SK-N-SH treated with all-trans-retinoic acid at 6 μM for 48 hours (cell line): ENCODE results near the gene BIN1.
"Not testable (repeated sequence)": the region's sequence is repeated elsewhere in the genome, so short reads cannot be mapped to it uniquely, and the experiment has no call there.

ENCODE experiments used
- ATAC-seq: fragments of 200-7000 bp; cut with Tn5 transposase; 3 replicates; pipeline ENCODE4 v1.9.1; 2020; ENCODE audit warnings: mild to moderate bottlenecking, moderate library complexity
- ARNTL ChIP-seq: fragments of 450-650 bp; formaldehyde crosslinking; IDR thresholded peaks from 2 replicates; pipeline ENCODE4 v1.5.0; 2020; ENCODE audit warnings: low read depth, mild to moderate bottlenecking, moderate library complexity, borderline replicate concordance
- BACH2 ChIP-seq: fragments of 250-450 bp; sonication (Bioruptor Pico); IDR thresholded peaks from 2 replicates; pipeline ENCODE4 v1.9.0; 2021; ENCODE audit warnings: mild to moderate bottlenecking, borderline replicate concordance
- CSRNP3 ChIP-seq: fragments of 250-450 bp; sonication (Bioruptor Pico); IDR thresholded peaks from 2 replicates; pipeline ENCODE4 v1.5.1; 2021; ENCODE audit warnings: mild to moderate bottlenecking, moderate library complexity
- GLIS3 ChIP-seq: fragments of 250-450 bp; sonication (Bioruptor Pico); IDR thresholded peaks from 2 replicates; pipeline ENCODE4 v1.5.0; 2020; ENCODE audit warnings: mild to moderate bottlenecking, moderate library complexity
- ISL1 ChIP-seq: fragments of 250-450 bp; sonication (Bioruptor Pico); IDR thresholded peaks from 2 replicates; pipeline ENCODE4 v2.1.2; 2022; ENCODE audit warnings: mild to moderate bottlenecking, moderate library complexity
- OSR1 ChIP-seq: fragments of 250-450 bp; sonication (Bioruptor Pico); IDR thresholded peaks from 2 replicates; pipeline ENCODE4 v1.8.0; 2022; ENCODE audit warnings: moderate library complexity, mild to moderate bottlenecking, inconsistent platforms
- POU6F1 ChIP-seq: fragments of 250-450 bp; sonication (Bioruptor Pico); IDR thresholded peaks from 2 replicates; pipeline ENCODE4 v1.8.0; 2021; ENCODE audit warnings: low read depth, mild to moderate bottlenecking, moderate library complexity, borderline replicate concordance
- RARB ChIP-seq: fragments of 250-450 bp; sonication (Bioruptor Pico); IDR thresholded peaks from 2 replicates; pipeline ENCODE4 v1.8.0; 2021; ENCODE audit warnings: mild to moderate bottlenecking, moderate library complexity
- SNAI2 ChIP-seq: fragments of 250-450 bp; sonication (Bioruptor Pico); IDR thresholded peaks from 2 replicates; pipeline ENCODE4 v1.5.0; 2020; ENCODE audit warnings: mild to moderate bottlenecking, moderate library complexity
- TCF4 ChIP-seq: fragments of 250-450 bp; sonication (Bioruptor Pico); IDR thresholded peaks from 2 replicates; pipeline ENCODE4 v1.8.0; 2021; ENCODE audit warnings: mild to moderate bottlenecking, moderate library complexity, borderline replicate concordance
- TOX ChIP-seq: fragments of 250-450 bp; sonication (Bioruptor Pico); IDR thresholded peaks from 2 replicates; pipeline ENCODE4 v1.8.0; 2021; ENCODE audit warnings: mild to moderate bottlenecking, moderate library complexity, borderline replicate concordance
- TSHZ2 ChIP-seq: fragments of 250-450 bp; sonication (Bioruptor Pico); IDR thresholded peaks from 2 replicates; pipeline ENCODE4 v1.5.0; 2020; ENCODE audit warnings: mild to moderate bottlenecking, moderate library complexity
- ZC3H10 ChIP-seq: fragments of 250-450 bp; sonication (Bioruptor Pico); IDR thresholded peaks from 2 replicates; pipeline ENCODE4 v1.5.1; 2021; ENCODE audit warnings: mild to moderate bottlenecking, moderate library complexity
- ZFP3 ChIP-seq: fragments of 250-450 bp; sonication (Bioruptor Pico); IDR thresholded peaks from 2 replicates; pipeline ENCODE4 v1.5.0; 2020; ENCODE audit warnings: mild to moderate bottlenecking, moderate library complexity
- ZNF70 ChIP-seq: fragments of 450-650 bp; formaldehyde crosslinking; IDR thresholded peaks from 2 replicates; pipeline ENCODE4 v1.5.0; 2020; ENCODE audit warnings: mild to moderate bottlenecking, moderate library complexity
- TF ChIP-seq, protein P1 (sequence below): fragments of 250-450 bp; sonication (Bioruptor Pico); IDR thresholded peaks from 2 replicates; pipeline ENCODE4 v1.8.0; 2020; ENCODE audit warnings: mild to moderate bottlenecking, moderate library complexity, borderline replicate concordance
- TF ChIP-seq, protein P2 (sequence below): fragments of 250-450 bp; sonication (Bioruptor Pico); IDR thresholded peaks from 2 replicates; pipeline ENCODE4 v1.5.1; 2020; ENCODE audit warnings: low read depth, mild to moderate bottlenecking, moderate library complexity

Gene BIN1

DNA sequence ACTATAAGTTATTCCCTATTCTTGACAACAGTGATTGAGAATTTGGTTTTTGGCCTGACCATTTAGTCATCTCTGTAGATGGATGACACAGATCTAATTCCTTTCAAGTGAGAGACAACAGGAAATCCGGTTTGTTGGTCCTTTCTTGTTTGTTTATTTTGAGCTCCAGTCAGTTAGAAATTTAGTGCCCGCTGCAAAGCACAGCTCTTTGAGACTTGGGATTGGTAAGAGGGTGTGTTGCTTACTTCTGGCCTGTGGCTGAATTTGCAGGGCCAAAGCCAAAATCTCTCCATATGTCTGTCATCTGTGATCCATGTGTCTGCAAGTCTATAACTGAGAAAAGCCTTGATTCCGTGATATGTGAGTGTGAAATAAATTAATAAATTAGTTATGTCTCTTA lies 74.3 kb downstream of the BIN1 start:
- TF ChIP-seq BACH2 (CRISPR knock-in tag) (no peak), POU6F1 (no peak), TCF4 (no peak), SNAI2 (no peak), TOX (no peak)
- TF ChIP-seq, protein P1, sequence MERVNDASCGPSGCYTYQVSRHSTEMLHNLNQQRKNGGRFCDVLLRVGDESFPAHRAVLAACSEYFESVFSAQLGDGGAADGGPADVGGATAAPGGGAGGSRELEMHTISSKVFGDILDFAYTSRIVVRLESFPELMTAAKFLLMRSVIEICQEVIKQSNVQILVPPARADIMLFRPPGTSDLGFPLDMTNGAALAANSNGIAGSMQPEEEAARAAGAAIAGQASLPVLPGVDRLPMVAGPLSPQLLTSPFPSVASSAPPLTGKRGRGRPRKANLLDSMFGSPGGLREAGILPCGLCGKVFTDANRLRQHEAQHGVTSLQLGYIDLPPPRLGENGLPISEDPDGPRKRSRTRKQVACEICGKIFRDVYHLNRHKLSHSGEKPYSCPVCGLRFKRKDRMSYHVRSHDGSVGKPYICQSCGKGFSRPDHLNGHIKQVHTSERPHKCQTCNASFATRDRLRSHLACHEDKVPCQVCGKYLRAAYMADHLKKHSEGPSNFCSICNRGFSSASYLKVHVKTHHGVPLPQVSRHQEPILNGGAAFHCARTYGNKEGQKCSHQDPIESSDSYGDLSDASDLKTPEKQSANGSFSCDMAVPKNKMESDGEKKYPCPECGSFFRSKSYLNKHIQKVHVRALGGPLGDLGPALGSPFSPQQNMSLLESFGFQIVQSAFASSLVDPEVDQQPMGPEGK (CRISPR knock-in tag), result no peak
- TF ChIP-seq, all 23 proteins: peak for 0
- ATAC-seq, result no peak

DNA sequence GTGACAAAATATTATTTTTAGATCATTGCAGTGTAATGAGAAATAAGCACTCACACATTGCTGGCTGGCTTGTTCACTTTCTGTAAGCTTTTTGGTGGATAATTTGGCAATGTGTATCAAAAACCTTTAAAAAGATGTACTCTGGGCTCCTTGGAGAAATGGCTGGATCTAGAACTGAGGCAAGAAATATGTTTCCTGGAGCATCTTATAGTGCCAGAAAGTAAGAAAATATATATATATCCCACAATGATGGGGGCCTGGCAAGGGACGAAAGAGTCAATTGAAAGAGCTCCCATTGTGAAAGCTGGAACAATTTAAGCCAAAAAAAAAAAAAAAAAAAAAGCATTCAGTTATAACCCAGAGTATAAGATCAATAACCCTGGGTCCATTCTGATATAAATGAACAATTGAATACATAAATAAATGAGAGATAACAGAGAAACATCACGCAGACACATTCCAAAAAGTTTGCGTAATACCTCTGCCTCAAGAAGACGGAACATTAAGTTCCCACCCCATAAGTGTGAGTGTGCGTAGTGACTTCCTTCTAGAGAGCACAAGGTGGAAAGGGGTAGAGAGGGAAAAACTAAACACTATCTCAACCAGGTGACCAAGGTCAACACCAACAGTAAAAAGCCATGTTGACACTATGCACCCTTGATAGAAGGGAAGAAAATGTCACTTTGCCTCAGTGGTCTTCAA lies 77.5 kb downstream of the BIN1 start:
- ATAC-seq, result no peak

GRCh38 chr2:127028745-127029144 lies 78.2 kb downstream of the BIN1 start:
- not testable (repeated sequence) for ATAC-seq

More for the DNA sequence above, 77.5 kb downstream of the BIN1 start:
- TF ChIP-seq, protein P1 (CRISPR knock-in tag), result no peak
- no peak for TF ChIP-seq BACH2 (CRISPR knock-in tag)
- TF ChIP-seq OSR1, result no peak
- TF ChIP-seq ZNF70 (CRISPR knock-in tag), result no peak
- TF ChIP-seq ARNTL (CRISPR knock-in tag), result no peak
- TF ChIP-seq CSRNP3 (CRISPR knock-in tag), result no peak
- no peak for TF ChIP-seq RARB
- no peak for TF ChIP-seq SNAI2
- no peak for TF ChIP-seq GLIS3
- no peak for TF ChIP-seq ZFP3 (CRISPR knock-in tag)
- TF ChIP-seq TSHZ2 (CRISPR knock-in tag), result no peak
- TF ChIP-seq, protein P2, sequence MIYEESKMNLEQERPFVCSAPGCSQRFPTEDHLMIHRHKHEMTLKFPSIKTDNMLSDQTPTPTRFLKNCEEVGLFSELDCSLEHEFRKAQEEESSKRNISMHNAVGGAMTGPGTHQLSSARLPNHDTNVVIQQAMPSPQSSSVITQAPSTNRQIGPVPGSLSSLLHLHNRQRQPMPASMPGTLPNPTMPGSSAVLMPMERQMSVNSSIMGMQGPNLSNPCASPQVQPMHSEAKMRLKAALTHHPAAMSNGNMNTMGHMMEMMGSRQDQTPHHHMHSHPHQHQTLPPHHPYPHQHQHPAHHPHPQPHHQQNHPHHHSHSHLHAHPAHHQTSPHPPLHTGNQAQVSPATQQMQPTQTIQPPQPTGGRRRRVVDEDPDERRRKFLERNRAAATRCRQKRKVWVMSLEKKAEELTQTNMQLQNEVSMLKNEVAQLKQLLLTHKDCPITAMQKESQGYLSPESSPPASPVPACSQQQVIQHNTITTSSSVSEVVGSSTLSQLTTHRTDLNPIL, result no peak
- TF ChIP-seq ISL1, result no peak
- TF ChIP-seq ZC3H10 (CRISPR knock-in tag), result no peak
- no peak for TF ChIP-seq POU6F1
